HL-60 (cell line): Measurements from ENCODE around the gene DPPA3.

Source experiments
- DNase-seq, 2 experiments: peaks; one replicate each; pipeline ENCODE4 v3.0.0-alpha.2; 2010 to 2020; ENCODE audit warnings: low read depth in 1 of 2, low spot score in 1 of 2
- H3K27ac ChIP-seq: fragments of 250-450 bp; sonication (Bioruptor Pico); replicated peaks from 2 replicates; pipeline ENCODE4 v1.5.1; 2020; ENCODE audit warnings: mild to moderate bottlenecking, moderate library complexity
- H3K27me3 ChIP-seq: fragments of 250-450 bp; sonication (Bioruptor Pico); 2 replicates; pipeline ENCODE4 v1.5.1; 2021; ENCODE audit warnings: mild to moderate bottlenecking, moderate library complexity; ENCODE audit not compliant: insufficient read depth, poor library complexity, severe bottlenecking
- H3K4me3 ChIP-seq: replicated peaks from 2 replicates; pipeline ENCODE4 v1.5.1; 2011; ENCODE audit warnings: mild to moderate bottlenecking, control low read depth, low read length; ENCODE audit not compliant: insufficient read depth
- CTCF ChIP-seq: IDR thresholded peaks from one replicate; pipeline ENCODE4 v1.5.1; 2011; ENCODE audit warnings: low read length, control low read depth, inconsistent platforms; ENCODE audit not compliant: insufficient read depth
- GABPA ChIP-seq: IDR thresholded peaks from 2 replicates; pipeline ENCODE4 v1.6.1; 2012; ENCODE audit warnings: low read depth
- POLR2AphosphoS5 ChIP-seq: IDR thresholded peaks from 2 replicates; pipeline ENCODE4 v1.6.1; 2012; ENCODE audit warnings: low read depth
- REST ChIP-seq: IDR thresholded peaks from 2 replicates; pipeline ENCODE4 v1.6.1; 2012; ENCODE audit warnings: low read depth; ENCODE audit not compliant: insufficient replicate concordance
- SPI1 ChIP-seq: IDR thresholded peaks from 2 replicates; pipeline ENCODE4 v1.6.1; 2012; ENCODE audit warnings: low read depth, mild to moderate bottlenecking, borderline replicate concordance

Gene DPPA3

GRCh38 chr12:7731486-7731885 is 20.3 kb downstream of the DPPA3 start:
- TF ChIP-seq GABPA (no peak), CTCF (no peak)
- peaks cover 2% of the 10 kb centered on the region for H3K27me3 ChIP-seq
- DNase-seq, result no peak
- no peak overlapping the region for H3K27ac ChIP-seq
- H3K4me3 ChIP-seq, result no peak overlapping the region

GRCh38 chr12:7732993-7733392 is 21.8 kb downstream of the DPPA3 start:
- Histone ChIP-seq H3K4me3 (no peak overlapping the region), H3K27me3 (peaks cover 2% of the 10 kb centered on the region), H3K27ac (no peak overlapping the region)
- DNase-seq, result no peak
- TF ChIP-seq CTCF (no peak), GABPA (no peak), REST (no peak), SPI1 (no peak), POLR2AphosphoS5 (no peak)

- Histone ChIP-seq H3K4me3 (no peak within 1 kb of the TSS), H3K27me3 (no peaks in the 10 kb centered on the region), H3K27ac (no peak within 1 kb of the TSS)
- TF ChIP-seq SPI1 (peak; percentile 55; the same call in 1 of the 2 replicates), CTCF (no peak)
- DNase-seq, result peak; percentile 11 to 40
Measured at GRCh38 chr12:7747246-7747645, 36.0 kb downstream of the DPPA3 start, which contains the start of gene CLEC4C. CLEC4C (minus strand) TSS chr12:7747375; CDS start chr12:7747348, 27 bp downstream.

GRCh38 chr12:7748852-7749251 is 37.6 kb downstream of the DPPA3 start:
- no peak overlapping the region for H3K27ac ChIP-seq
- DNase-seq, result peak in 1 of 2 experiments; percentile 3
- TF ChIP-seq CTCF (no peak), POLR2AphosphoS5 (no peak), GABPA (no peak), SPI1 (no peak), REST (no peak)
- H3K4me3 ChIP-seq, result no peak overlapping the region
- no peaks in the 10 kb centered on the region for H3K27me3 ChIP-seq
